HEK293T (cell line): ENCODE data around the gene GNG12.

Source experiments
- BHLHE40 ChIP-seq: fragments of 450-650 bp; IDR thresholded peaks from 2 replicates; pipeline ENCODE4 v1.6.1; 2016; ENCODE audit warnings: mild to moderate bottlenecking, moderate library complexity, borderline replicate concordance
- ELF4 ChIP-seq: fragments of 450-650 bp; IDR thresholded peaks from 2 replicates; pipeline ENCODE4 v1.6.1; 2017; ENCODE audit warnings: antibody characterized with exemption
- FOXK2 ChIP-seq: fragments of 450-650 bp; IDR thresholded peaks from 2 replicates; pipeline ENCODE4 v1.6.1; 2016; ENCODE audit warnings: mild to moderate bottlenecking
- FOXM1 ChIP-seq: fragments of 450-650 bp; IDR thresholded peaks from 2 replicates; pipeline ENCODE4 v1.6.1; 2017; ENCODE audit warnings: mild to moderate bottlenecking, borderline replicate concordance
- L3MBTL2 ChIP-seq: fragments of 450-650 bp; conservative IDR thresholded peaks from 2 replicates; pipeline ENCODE4 v1.6.1; 2016; ENCODE audit warnings: mild to moderate bottlenecking
- LEF1 ChIP-seq: fragments of 450-650 bp; IDR thresholded peaks from 2 replicates; pipeline ENCODE4 v1.6.1; 2017; ENCODE audit warnings: mild to moderate bottlenecking, borderline replicate concordance
- SUZ12 ChIP-seq: fragments of 450-650 bp; IDR thresholded peaks from 2 replicates; pipeline ENCODE4 v1.6.1; 2016; ENCODE audit warnings: mild to moderate bottlenecking
- TARDBP ChIP-seq: fragments of 450-650 bp; IDR thresholded peaks from 2 replicates; pipeline ENCODE4 v1.6.1; 2016

- TF ChIP-seq FOXM1 (no peak), FOXK2 (no peak), BHLHE40 (no peak), ELF4 (no peak), LEF1 (no peak), TARDBP (no peak), SUZ12 (no peak), L3MBTL2 (no peak)
Observed at GRCh38 chr1:67767103-67767782, 66.0 kb downstream of the GNG12 start.
